ENCODE measurements around the gene FHOD3.

Gene FHOD3

DNA sequence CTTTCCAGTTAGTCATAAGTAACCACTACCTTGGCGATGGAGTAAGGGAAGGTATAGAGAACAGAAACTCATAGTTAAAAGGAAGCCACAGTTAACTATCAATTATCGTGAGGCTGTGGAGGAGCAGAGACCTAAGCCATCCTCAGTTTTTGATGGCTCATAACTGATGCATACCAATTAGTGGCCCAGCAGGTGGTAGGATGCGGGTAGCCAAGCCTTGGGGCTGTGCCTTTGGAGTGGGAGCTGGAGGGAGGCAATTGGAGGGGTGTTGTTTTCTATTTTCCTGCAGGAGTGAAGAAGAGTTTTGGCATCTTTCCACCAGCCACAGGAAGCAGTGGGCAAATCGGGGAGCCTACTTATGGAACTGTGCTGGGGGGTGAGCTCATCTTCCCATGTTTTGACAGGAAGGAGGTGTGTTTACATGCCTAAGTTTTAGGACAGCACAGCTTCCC lies 336.5 kb downstream of the FHOD3 start:
- DNase-seq (ENCODE audit: low spot score), result no peak

DNA sequence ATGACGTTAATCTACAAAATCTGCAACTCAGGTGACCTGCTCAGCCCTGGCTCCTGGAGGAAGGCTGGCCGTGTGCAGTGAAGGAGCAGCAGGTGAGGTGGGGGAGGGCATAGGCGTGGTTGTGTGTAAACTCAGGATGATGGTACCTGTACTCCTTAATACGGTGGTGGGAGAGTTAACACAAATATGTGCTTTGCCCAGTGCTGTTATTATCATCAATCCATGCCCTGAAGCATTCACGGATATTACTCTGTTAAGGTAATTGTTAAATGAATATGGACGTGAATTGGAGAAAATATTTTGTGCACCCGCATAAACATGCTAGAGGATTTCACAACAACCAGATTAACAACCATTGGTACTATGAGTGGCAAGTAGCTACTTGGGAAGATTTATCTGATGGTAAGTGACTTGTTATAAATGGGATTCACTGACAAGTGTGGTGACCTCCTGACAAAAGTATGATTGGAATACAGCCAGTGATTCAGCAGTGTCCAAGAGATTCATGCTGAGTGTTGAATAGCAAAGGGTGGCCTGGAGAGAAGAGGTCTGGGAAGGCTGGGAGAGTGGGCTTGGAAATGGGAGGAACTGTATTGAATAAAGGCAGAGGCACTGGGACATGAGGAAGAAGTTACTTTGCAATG lies 337.2 kb downstream of the FHOD3 start:
- no peak for DNase-seq (ENCODE audit: low spot score)

DNA sequence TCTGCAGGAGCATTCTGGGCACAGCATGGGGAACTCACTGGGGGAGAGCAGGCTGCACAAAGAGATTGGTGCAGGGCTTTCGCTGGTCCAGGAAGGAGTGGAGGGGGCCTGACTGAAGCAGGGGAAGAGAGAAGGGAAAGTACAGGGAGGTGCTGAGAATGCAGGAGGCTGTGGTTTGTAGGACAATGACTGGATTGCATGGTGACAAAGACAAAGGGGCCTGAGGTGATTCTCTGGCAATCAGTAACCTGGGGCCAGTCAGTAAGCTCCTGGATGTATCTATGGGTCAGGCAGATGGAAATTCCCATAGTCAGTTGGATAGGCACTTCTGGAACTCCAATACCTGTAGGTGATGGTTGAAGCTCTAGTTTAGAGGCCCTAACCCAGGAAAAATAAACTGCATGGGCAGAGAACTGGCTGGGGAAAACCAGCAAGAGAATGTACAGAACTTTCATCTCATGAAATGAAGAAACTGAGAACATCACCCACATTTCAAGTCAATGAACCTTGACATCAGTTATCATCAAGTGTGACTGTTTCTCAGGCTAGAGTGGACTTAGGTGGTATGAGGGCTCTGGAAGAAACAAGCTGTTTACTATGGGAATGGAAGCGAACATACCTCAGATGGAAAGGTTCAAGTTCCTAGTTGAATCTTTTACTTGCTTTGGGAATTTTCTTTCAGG lies 338.0 kb downstream of the FHOD3 start:
- DNase-seq (ENCODE audit: low spot score), result peak; percentile 12

DNA sequence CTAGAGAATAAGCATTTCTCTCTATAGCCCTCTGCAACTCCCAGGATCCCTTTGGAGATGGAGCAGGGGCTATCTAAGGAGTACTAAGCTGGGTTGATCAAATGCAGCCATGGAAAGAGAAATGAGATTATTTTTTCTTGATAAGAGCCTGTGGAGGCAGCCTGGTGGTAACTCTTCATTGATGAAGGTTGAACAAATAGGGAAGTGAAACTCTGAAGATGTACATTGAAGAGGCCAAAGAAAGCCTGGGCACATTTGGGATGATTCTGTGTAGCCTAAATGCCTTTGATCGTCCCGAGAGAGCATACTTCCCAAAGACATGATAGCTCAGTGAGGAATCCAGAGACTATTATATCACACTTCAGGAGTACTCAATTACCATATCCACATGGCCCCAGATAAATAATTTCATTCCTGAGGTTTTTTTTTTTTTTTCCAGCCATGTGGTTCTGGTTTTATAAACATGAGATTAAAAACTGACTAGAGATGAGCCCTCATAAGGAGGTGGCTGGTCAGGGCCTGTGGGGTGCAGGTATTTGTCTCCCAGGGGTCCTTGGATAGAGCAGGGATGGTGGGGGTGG lies 338.8 kb downstream of the FHOD3 start:
- no peak for DNase-seq (ENCODE audit: low spot score)

DNA sequence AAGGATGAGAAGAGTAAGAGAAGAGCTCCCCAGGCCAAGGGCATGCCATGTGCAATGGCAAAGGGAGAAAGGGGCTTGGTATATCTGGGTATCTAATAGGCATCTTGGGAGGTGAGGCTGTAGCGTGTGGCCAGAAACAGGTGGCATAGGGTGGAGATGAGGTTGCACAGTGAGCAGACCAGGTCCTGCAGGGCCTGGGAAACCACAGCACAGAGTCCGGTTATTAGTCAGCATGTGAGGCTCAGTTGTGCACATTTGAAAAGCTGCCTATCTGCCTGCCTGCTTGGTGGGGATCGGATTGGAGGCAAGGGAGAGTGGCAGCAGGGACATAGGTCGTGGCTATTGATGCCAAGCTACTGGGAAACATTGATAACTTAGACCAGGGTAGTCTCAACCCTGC lies 340.7 kb downstream of the FHOD3 start:
- DNase-seq (ENCODE audit: low spot score), result no peak

DNA sequence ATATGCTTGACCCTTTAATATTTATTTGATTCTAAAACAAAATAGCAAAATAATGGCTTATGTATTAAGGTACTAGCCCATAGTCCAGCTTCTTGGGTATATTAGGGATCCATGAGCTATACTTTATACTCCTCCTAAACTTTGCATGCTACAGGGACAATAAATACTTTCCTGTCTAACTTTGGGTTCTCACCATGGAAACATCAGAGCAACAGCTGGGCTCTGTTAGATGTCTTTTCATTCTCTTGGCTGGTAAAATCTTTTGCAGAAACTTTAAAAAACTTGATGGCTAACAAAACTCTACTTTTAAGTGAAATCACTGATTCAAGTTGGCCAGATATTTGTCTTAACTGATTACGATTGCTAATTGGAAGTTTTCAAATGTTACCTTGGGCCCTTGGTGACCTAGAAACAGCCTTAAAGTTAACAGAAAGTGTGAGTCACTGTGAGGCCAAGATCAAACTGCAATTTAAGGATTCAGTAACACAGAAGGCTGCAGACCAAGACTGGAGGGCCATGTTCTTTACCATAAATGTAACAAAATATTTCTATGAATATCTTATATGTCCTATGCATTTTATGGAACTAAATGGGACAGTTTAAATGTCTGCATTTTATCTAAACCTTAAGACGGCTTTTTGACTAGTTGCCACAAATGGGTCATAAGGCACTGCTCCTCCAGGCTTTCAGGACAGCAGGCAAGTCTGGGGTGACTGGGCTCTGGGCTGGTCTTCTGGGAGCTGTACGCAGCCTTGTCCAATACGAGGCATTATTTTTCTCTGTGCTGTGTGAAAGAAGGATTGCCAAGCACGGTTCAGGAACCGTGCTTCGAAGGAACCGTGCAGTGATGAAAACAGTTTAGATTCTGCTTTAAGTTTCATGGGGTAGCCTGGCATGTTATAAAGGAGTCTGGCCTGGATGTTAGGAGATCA lies 342.8 kb downstream of the FHOD3 start:
- DNase-seq (ENCODE audit: low spot score), result no peak

DNA sequence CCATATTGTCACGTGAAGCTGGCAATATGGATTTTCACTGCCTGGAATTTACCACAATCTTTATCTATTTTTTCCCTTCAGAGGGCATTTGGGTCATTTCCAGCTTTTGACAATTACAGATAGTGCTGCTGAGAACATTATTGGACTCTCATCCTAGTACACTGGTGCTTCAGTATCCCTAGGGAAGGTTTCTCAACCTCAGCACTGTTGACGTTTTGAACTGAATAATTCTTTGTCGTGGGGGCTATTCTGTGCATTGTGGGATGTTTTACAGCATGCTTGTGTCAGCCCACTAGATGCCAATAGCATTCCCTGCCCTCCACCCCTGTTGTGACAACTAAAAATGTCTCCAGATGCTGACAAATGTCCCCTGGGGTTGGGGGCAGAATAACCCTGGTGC lies 345.5 kb downstream of the FHOD3 start:
- DNase-seq (ENCODE audit: low spot score), result no peak

DNA sequence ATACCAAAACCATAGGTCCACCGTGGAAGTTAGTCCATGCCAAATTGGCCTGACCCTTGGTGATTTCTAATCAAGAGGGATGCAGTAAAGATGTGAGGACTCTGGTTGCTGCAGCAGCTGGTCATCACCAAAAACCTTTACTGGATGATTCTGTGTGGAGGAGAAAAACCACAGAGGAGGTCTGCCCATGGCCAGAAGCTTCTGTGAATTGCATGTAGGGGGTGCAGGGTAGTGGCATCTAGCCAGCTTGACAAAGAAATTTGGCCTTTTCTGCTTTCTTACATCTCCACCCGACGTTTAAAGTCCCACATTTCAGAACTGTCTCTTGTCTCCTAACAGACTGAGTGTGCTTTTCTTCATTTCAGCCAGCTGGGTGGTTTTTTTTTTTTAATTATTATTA lies 351.3 kb downstream of the FHOD3 start:
- no peak for DNase-seq (ENCODE audit: low spot score)

DNA sequence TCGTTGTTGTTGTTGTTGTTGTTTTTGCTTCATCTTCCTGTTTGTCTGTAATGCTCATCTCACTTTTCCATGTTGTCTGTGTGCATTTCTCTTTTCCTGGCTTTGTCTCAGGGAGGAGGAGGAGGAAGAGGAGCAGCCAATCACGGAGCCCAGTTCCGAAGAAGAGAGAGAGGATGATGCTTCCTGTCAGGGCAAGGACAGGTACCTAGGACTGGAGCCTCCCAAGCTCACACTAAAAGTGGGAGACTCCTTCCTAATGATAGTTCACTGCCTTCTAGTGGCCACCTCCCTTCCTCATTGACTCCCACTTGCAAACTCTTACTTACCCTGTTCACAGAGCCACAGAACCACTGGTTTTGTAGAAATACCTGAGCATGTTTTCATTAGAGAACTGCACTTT lies 351.7 kb downstream of the FHOD3 start:
- DNase-seq (ENCODE audit: low spot score), result no peak

DNA sequence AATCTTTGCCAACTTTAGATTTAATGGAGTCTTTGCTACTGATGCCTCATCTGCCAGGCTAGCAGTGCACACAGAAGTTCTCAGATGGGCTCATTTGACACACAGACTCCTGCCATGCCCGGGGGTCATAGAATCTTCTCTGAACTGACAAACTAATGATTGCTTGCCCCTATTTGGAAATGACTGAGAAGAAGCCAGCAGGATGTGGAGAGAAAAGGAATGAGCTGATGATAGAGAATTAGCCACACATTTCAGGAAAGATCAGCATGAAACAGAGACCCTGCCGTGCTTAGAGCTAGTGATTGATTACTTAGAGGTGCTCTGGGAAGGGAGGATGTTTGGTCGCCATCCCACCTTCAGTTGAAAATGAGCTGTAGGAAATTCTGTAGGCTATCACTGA lies 352.8 kb downstream of the FHOD3 start:
- DNase-seq (ENCODE audit: low spot score), result no peak

DNA sequence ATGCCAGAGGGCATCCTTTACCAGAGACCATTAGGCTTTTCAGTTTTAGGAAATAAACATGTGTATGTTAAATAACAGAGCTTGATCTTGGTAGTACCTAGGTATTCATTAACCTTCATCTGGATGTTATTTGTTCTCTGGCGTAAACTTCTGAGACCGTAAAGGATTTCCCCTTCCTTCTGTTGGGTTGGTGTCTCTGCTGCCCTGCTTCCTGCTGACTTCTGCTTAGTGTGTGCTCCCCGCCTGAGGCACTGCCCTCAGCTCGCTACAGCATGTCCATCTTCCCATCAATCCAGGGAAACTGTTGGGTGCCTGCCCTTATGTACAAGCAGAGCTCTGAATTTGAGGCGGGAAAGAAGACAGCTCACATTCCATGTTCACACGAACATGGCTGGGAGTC lies 353.4 kb downstream of the FHOD3 start:
- DNase-seq (ENCODE audit: low spot score), result no peak

DNA sequence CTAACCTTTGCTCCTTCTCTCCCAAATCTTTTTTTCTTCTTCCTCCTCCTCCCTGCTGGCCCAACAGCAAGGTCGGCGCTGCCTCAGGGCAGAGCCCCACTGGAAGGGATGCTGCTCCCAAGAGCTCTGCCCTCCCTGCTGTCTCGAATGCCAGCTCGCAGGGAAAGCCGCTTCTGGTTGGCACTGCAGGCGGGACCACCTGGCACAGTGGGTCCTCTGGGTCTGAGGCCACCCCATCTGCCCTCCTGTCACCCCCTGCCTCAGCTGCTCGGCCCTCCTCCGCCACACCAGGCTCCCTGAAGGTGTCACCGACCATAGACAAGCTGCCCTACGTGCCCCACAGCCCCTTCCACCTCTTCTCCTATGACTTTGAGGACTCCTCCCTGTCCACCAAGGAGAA lies 355.0 kb downstream of the FHOD3 start:
- DNase-seq (ENCODE audit: low spot score), result no peak

DNA sequence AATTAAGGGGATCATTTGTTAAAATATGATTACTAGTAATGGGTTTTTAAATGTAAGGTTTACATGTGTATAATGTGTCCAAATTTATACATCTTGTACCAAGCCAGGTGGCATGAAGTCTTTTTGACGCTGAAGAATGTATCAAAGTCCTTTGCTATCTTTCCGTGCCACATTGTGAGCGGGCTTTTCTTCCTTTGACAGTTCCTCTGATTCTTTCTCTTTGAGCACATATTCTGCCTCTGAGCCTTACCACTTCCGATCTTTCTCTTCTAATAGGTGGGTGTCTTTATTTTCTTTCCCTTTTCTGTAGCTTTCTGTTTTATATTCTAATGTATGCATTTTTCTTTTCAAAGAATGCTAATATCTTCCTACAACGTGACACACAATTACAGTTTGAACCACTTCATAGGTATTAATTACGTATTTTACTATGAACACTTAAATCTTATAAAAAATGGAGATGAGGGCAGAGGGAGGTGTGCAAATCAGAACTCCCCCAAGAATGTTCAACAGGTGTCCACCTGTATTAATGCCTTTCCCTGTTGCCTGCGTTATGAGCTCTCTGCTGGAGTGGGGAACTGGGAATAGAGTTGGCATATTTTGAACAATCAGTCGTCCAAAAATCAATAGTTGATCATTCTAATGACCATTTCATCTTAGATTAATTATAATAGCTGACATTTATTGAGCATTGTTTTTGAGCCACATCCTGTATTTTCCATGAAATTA lies 355.8 kb downstream of the FHOD3 start:
- no peak for DNase-seq (ENCODE audit: low spot score)

DNA sequence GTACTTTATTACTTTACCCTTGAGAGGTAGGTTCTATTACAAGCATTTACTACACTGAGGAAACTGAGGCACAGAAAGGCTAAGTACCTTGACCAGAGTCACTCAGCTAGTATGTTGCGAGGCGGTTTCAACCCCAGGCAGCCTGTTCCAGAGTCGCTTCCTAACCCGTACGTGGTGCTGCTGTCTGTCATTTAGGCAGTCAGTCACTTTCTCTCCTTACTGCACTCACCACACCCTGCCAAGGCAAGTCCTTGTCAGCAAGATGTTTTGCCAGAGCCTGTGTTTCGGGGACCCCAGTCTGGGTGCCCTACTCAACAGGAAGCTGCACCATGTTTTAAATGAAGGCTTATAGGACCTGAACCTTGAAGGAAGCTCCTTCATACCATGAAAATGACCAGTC lies 356.4 kb downstream of the FHOD3 start:
- no peak for DNase-seq (ENCODE audit: low spot score)

DNA sequence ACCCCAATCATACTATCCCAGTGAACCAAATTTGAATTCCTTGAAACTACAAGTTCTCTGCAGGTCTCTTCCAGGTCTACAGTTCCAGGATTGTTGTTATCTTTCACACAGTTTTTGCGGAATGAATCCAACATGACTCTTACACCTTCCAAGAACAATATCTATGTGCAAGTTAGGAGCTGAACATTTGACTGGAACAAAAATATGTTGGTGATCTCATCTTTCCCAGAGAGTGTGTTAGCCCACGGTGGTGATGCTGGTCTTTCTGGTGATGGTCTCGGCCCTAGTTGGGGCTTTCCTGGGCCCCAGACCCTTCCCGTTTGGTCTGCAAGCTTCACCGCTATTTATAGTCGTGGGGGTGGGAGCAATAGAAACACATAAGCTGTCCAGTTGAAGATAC lies 357.6 kb downstream of the FHOD3 start:
- DNase-seq (ENCODE audit: low spot score), result no peak

DNA sequence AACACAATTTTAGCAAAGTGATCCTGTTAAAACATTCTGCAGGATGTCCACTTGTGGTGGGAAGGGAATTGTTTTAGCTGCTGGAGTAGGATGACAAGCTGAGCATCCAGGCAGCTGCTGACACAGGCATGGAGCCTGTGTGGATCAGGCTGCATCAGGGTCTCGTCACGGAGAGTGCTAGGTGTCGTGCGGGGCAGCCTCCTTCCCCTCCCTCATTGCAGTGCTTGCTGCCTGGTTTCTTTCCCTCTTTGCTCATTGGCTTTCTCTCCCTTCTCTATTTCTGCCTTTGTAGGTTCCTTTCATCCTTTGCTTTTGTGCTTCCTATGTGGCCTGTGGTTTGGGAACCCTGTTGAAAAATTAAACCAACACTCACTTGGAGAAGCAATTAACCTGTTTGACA lies 358.4 kb downstream of the FHOD3 start:
- DNase-seq (ENCODE audit: low spot score), result no peak

DNA sequence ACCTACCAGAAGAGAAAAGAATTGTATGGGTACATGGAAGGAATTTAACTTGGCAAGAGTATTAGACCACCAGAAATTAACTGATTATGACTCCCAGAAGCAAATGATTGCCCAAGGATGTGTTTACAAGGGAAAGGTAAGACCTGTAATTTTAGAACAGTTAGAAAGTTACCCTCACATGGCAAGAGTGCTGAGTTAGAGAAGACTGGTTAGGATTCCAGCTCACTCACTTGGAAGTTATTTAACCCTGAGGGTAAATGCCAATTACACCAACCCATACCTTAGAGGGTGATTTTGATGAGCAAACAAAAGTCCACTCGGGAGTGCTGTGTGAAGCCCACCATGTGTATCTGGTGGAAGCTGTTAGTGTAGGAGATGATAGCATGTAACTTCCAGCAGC lies 361.1 kb downstream of the FHOD3 start:
- no peak for DNase-seq (ENCODE audit: low spot score)

DNA sequence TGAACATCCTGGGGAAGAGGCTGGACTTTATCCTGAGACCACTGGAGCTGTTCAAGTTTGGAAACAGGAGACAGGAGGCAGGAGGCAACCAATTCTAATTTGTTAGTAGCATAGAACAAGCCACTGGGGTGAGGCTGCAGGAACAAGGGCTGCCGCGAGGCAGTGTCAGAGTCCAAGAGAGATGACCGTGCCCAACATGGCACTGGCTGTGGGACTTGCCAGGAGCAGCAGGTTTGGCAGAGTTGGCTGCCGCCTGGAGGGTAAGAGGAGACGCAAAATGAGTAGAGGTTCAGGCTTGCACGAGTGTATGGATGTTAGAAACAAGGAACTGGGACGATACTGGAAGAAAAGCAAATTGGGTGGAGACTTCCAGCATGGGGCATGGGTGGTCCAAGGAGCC lies 362.8 kb downstream of the FHOD3 start:
- no peak for DNase-seq (ENCODE audit: low spot score)

DNA sequence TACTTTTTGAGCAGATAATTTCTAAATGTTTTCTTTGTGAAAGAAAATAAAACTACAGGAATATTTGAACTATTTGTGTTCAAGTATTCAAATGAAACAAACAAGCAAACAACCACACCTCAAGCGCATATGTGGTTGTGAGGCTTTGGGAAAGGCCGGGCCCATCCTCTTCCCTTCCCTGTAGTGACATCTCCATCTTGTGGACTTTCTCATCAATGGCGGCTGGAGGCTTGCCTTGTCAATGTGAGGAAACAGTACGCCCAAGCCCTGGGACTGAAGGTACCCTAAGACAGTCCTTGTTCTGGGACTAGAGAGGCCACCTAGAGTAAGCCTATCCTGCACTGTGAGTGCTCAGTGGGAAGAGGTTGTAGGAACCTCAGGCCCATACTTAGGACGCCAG lies 364.5 kb downstream of the FHOD3 start:
- no peak for DNase-seq (ENCODE audit: low spot score)

DNA sequence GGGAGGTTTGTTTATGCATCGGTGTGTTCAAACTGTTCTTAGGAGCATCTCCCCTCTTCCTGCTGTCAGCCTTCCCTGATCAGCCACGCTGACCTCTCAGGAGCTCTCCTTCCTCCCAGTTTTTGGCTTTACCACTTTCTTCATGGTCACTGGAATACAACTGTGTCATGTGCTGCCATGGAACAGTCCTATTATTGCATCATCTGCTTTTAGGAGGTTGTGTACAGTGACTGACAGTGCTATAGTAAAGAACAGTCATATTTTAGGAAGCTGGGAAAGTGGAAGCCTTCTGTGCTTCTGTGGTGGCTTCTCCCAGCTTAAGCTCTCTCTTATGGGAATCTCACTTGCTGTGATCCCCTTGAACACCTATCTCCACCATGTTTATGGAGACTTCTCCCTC lies 365.8 kb downstream of the FHOD3 start:
- no peak for DNase-seq (ENCODE audit: low spot score)

DNA sequence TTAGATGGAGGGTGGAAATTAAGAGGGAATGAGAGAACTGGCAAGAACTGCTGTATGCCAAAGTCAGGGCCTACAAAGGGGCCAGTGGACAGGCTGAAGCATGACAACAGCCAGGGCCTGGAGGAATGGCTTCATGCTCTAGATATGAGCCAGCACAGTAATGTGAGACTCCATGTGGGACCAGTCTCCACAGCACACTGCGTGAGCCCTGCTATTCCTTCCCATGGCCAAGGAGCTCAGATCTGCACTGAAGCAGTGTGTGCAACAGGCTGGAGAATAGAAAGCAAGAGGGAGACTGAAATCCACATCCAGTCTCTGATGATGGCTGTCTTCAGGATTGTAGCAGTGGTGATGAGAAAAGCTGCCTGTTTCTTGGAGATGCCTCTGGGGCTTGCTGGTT lies 368.4 kb downstream of the FHOD3 start:
- no peak for DNase-seq (ENCODE audit: low spot score)

DNA sequence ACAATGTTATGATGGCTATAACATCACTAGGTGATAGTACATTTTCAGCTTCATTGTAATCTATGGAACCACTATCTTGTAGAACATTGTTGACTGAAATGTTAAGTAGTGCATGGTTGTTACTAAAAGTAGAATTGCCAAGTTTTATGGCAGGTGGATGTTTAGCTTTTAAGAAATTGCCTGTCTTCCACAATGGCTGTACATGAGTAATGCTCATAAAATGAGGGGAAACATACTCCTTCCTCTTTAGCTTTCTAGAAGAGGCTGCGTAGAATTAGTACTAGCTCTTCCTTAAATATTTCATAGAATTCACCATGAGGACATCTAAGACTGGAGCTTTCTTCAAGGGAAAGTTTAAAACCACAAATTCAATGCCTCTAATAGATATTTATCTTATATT lies 370.3 kb downstream of the FHOD3 start:
- DNase-seq (ENCODE audit: low spot score), result no peak
